ENCODE measurements around the gene TSHR.
A peak's percentile ranks its signal among the peaks of the same experiment; 100 is the strongest.

TSHR gene

GRCh38 chr14:81153187-81153586 lies 197.8 kb downstream of the TSHR start:
- DNase-seq = no peak
- in situ Hi-C loops (cut with MboI; ENCODE audit: low pct_unique_long_range_greater_than_20kb, low sequenced_read_pairs) = loop anchor here (25.0 kb wide), 1 partner anchor 166 kb away; no protein-coding TSS in a partner anchor

- peak; percentile 15 for DNase-seq
- in situ Hi-C loops (cut with MboI; ENCODE audit: low pct_unique_long_range_greater_than_20kb, low sequenced_read_pairs) = loop anchor here (25.0 kb wide), 1 partner anchor 170 kb away; no protein-coding TSS in a partner anchor
Measured at GRCh38 chr14:81157431-81157830, 202.0 kb downstream of the TSHR start.

DNA sequence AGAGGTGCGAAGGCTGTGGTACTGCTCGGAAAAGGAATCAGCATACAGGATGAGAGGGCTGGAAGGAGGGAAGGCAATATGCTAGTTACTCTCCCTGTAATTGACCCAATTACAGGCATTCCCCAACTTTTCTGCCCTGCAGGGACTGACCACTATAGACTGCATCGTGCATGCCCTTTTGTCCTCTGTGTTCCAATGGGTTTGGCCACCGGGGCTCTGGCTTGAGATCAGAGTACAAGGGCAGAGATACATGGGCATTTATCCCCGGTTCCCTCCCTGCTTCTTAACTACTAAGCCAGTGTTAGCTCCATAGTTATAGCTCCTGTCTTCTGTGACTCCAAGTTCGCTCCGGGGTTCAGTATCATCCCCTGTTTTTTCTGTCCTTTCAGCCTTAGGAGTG lies 205.7 kb downstream of the TSHR start:
- no peak for DNase-seq
- in situ Hi-C loops (cut with MboI; ENCODE audit: low pct_unique_long_range_greater_than_20kb, low sequenced_read_pairs) = loop anchor here (25.0 kb wide), 1 partner anchor 174 kb away; no protein-coding TSS in a partner anchor

DNA sequence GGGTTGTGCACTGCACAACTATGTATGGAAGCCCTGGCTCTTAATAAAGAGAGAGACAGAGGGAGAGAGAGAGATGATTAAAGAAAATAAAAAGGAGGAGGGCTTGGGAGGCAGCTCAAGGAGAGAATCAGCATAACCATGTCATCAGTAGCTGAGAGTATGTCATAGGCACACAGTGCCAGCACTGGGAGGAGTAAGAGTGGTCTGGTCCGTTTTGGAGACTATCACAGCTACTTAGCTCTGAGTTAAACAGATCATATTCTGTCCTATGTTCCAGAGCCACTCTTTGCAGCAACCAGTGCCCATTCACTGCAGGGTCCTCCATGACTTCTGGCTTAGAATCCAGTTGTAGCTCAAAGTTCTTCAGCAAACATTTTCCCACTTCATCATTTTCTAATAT lies 206.3 kb downstream of the TSHR start:
- in situ Hi-C loops (cut with MboI; ENCODE audit: low pct_unique_long_range_greater_than_20kb, low sequenced_read_pairs) = loop anchor here (25.0 kb wide), 1 partner anchor 174 kb away; no protein-coding TSS in a partner anchor
- no peak for DNase-seq

DNA sequence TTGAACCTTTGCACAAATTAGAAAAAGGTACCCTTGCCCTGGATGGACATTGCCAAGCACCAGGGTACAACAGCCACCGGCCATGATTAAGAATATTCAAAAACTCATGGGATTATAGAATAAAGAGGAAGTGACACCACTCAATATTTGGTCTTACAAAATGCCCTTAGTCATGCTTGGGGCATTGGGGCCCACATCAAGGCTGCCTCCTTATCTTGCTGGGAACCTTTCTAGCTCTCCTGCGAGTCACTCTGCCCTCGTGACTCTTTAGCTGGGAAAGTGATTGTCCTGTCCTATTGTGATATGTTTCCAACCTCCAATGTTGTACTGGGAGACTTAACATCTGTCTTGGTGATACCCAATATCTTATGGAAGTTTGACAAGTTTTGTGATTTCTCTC lies 207.5 kb downstream of the TSHR start:
- in situ Hi-C loops (cut with MboI; ENCODE audit: low pct_unique_long_range_greater_than_20kb, low sequenced_read_pairs) = loop anchor here (25.0 kb wide), 1 partner anchor 176 kb away; no protein-coding TSS in a partner anchor

GRCh38 chr14:81164167-81164774 lies 208.8 kb downstream of the TSHR start:
- DNase-seq = peak; percentile 82
- in situ Hi-C loops (cut with MboI; ENCODE audit: low pct_unique_long_range_greater_than_20kb, low sequenced_read_pairs) = loop anchor here (25.0 kb wide), 1 partner anchor 177 kb away; no protein-coding TSS in a partner anchor

More for the DNA sequence above, 207.5 kb downstream of the TSHR start:
- peak; percentile 23 for DNase-seq

- in situ Hi-C loops (cut with MboI; ENCODE audit: low pct_unique_long_range_greater_than_20kb, low sequenced_read_pairs) = loop anchor here (25.0 kb wide), 1 partner anchor 178 kb away; no protein-coding TSS in a partner anchor
- DNase-seq = peak; percentile 15
Measured at GRCh38 chr14:81165188-81165587, 209.8 kb downstream of the TSHR start.

GRCh38 chr14:81166121-81166520 lies 210.7 kb downstream of the TSHR start:
- in situ Hi-C loops (cut with MboI; ENCODE audit: low pct_unique_long_range_greater_than_20kb, low sequenced_read_pairs) = loop anchor here (25.0 kb wide), 1 partner anchor 179 kb away; no protein-coding TSS in a partner anchor
- no peak for DNase-seq

- DNase-seq = no peak
- in situ Hi-C loops (cut with MboI; ENCODE audit: low pct_unique_long_range_greater_than_20kb, low sequenced_read_pairs) = loop anchor here (25.0 kb wide), 1 partner anchor 182 kb away; no protein-coding TSS in a partner anchor
Measured at GRCh38 chr14:81169267-81169666, 213.8 kb downstream of the TSHR start.

DNA sequence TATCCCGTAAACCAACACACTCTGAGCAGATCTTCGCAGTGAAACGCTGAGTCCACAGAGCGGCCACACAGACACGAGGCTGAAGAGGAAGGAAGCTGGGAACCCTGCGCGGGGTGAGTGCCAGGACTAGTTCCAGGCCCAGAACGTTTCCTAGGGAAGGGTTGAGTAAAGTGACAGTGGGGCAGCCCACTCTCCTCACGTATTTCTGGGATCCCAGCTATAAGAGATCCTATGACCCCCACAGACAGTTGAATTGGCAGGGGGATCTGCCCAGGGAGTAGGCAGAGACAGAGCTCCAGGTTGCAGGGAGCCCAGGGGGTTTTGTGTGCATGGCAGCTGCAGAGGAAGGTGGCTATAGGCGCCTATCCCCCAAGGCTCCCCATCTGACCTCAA lies 214.3 kb downstream of the TSHR start:
- peak; percentile 69 for DNase-seq
- in situ Hi-C loops (cut with MboI; ENCODE audit: low pct_unique_long_range_greater_than_20kb, low sequenced_read_pairs) = loop anchor here (25.0 kb wide), 1 partner anchor 182 kb away; no protein-coding TSS in a partner anchor

DNA sequence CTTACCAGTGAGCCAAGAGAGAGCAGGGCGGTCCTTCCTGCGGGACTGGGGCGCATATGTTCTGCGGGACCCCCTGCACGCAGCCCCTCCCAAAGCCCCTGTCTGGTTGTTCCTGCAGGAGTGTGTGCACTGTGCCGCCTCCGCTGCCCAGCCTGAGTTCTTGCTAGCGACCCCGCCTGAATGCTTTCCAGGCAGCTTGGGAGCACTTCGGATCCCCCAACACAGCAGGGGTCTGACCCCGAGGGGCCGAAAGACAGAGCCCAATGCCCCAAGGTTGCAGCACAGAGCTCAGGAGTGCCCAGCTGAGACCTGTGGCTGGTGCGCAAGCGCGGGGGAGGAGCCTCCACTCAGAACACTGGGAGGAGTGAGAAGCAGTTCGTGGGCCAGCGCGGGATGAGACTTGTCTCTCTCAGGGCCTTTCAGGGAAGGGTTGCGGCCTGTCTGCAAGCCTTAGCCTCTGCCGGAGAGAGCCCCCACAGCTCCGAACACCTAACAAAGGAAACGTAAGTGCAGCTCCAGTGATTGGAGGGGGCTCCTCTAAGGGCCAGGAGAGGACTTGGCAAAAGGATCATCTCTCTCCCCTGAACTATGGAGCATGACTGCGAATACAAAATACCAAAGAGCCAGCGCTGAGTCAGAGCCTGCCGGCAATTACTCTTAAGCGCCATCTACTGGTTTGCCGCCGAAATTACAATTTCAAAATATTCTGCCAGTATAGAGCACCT lies 214.8 kb downstream of the TSHR start:
- peak; percentile 94 for DNase-seq
- in situ Hi-C loops (cut with MboI; ENCODE audit: low pct_unique_long_range_greater_than_20kb, low sequenced_read_pairs) = loop anchor here (25.0 kb wide), 1 partner anchor 183 kb away; no protein-coding TSS in a partner anchor

DNA sequence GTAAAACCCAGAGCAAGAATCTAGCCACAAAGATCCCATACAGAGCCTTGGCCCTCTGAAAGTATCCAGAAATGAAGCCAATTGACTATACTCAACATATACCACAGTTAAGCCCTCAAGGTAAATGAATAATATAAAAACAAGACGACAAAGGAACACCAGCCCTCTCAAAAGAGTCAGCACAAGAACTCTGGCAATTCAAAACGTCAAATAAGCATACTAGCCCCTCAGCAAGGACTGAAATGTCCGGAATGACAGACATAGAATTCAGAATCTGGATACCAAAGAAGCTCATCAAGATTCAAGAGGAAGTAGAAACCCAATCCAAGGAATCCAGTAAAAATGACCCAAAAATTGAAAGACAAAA lies 215.4 kb downstream of the TSHR start:
- in situ Hi-C loops (cut with MboI; ENCODE audit: low pct_unique_long_range_greater_than_20kb, low sequenced_read_pairs) = loop anchor here (25.0 kb wide), 1 partner anchor 184 kb away; no protein-coding TSS in a partner anchor

GRCh38 chr14:81172353-81172752 lies 216.9 kb downstream of the TSHR start:
- no peak for DNase-seq
- in situ Hi-C loops (cut with MboI; ENCODE audit: low pct_unique_long_range_greater_than_20kb, low sequenced_read_pairs) = loop anchor here (25.0 kb wide), 1 partner anchor 185 kb away; no protein-coding TSS in a partner anchor

More for the DNA sequence above, 215.4 kb downstream of the TSHR start:
- DNase-seq = no peak

- no peak for DNase-seq
- in situ Hi-C loops (cut with MboI; ENCODE audit: low pct_unique_long_range_greater_than_20kb, low sequenced_read_pairs) = loop anchor here (25.0 kb wide), 1 partner anchor 186 kb away; no protein-coding TSS in a partner anchor
Measured at GRCh38 chr14:81172881-81173280, 217.5 kb downstream of the TSHR start.

GRCh38 chr14:81176241-81176640 lies 220.8 kb downstream of the TSHR start:
- in situ Hi-C loops (cut with MboI; ENCODE audit: low pct_unique_long_range_greater_than_20kb, low sequenced_read_pairs) = no loop called here
- peak; percentile 27 for DNase-seq

DNA sequence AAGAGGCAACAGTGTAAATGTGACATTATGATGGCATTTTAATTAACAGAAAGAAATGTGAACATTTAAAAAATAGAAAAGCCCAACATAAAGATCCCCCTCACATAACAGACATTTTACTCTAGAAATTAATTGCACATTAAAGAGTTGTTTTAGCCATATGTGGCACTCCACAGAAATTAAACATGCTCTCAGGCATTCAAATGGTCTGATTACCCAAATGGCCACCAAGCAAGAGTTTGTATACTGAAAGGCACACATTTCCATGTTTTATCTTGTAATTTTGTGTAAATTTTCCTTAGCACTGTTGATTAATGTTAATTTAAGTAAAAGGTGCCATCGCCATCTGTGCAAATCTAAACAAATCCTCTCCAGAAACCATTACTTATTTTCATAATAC lies 221.8 kb downstream of the TSHR start:
- DNase-seq = no peak
- in situ Hi-C loops (cut with MboI; ENCODE audit: low pct_unique_long_range_greater_than_20kb, low sequenced_read_pairs) = no loop called here

- in situ Hi-C loops (cut with MboI; ENCODE audit: low pct_unique_long_range_greater_than_20kb, low sequenced_read_pairs) = no loop called here
- no peak for DNase-seq
Measured at GRCh38 chr14:81178063-81178462, 222.6 kb downstream of the TSHR start.

DNA sequence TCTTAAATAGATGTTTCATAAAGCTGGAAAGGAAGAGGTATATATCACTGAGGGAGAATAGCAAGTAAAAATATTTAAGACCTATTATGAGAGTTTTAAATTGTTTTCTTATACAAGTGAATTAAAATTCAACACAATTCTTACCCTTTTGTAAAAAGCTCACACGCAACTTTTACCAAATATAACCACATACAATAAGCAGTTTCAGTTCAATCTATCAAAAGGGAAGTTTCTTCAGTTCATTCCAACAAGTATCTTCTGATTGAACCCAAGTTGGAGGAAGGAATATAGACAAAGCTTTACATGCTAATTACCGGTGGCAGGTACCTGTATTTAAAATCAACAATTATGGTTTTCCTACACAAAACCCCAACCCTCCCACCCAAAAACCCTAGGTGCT lies 224.2 kb downstream of the TSHR start:
- no peak for DNase-seq
- in situ Hi-C loops (cut with MboI; ENCODE audit: low pct_unique_long_range_greater_than_20kb, low sequenced_read_pairs) = no loop called here

DNA sequence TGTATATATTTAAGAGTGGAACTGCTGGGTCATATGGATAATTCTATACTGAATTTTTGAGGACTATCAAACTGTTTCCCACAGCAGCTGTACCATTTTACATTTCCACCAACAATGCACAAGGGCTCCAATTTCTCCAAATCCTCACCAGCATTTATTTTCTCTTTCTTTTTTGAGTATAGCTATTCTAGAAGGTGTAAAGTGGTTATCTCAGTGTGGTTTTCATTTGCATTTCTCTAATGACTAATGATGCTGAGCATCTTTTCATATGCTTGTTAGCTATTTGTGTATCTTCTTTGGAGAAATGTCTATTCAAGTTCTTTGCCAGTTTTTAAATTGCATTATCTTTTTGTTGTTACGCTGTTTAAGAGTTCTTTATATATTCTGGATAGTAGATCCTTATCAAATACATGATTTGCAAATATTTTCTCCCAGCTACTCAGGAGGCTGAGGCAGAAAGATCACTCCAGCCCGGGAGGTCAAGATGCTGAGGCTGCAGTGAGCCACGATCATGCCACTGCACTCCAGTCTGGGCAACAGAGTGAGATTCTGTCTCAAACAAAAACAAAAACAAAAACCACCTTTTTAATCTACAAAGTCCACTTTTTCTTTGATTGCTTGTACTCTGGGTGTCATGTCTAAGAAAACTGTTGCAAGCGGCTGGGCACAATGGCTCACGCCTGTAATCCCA lies 232.6 kb downstream of the TSHR start:
- in situ Hi-C loops (cut with MboI; ENCODE audit: low pct_unique_long_range_greater_than_20kb, low sequenced_read_pairs) = no loop called here
- no peak for DNase-seq
